Cortex of kidney (tissue), 1 donor: Measurements from ENCODE around the gene MSL3B.

Experiments
- DNase-seq: peaks from one replicate; lab custom pipeline; 2025; lab: John Stamatoyannopoulos, UW

The MSL3B gene

DNA sequence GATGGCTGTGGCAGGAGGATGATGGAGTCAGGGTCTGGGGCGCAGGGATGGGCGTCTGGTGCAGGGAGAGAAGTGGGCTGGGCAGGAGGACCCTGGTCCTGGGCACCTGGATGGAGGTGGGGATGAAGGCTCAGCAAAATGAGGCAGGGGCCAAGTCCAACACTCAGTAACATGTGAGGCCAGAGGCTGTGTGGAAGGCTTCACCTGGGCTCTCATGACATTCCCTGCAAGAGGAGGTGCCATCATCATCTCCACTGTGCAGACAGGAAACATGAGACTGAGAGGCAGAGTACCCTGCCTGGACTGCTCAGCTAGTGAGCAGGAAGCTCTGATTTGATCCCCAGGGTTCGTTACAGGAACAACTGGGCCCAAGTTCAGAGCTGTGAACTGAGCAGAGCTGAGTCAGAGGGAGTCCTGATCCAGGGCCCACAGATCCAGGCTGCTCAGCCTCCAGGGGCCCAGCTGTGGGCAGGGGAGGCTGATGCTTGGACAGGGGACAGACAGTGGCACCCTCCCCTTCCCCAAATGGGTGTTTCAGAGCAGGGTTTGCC is 50.8 kb downstream of the MSL3B start:
- no peak for DNase-seq

DNA sequence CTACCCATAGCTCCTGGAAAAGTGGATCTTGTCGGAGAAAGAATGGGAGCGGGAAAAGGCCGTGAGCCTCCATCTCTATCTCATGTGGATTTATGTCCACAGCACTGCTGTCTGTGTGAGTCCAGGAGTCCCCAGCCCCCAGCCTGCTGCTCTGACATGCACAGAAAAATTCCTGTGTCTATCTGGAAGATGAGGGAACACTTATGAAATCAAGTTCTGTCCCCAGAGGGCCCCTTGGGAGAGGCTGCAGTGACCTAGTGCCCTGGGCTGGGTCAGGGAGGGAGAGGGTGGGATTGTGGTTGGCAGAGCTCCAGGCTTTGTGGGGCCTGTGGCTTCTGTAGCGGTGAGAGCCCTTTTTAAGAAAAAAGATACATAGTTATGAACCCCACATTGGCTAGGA is 51.4 kb downstream of the MSL3B start:
- no peak for DNase-seq

DNA sequence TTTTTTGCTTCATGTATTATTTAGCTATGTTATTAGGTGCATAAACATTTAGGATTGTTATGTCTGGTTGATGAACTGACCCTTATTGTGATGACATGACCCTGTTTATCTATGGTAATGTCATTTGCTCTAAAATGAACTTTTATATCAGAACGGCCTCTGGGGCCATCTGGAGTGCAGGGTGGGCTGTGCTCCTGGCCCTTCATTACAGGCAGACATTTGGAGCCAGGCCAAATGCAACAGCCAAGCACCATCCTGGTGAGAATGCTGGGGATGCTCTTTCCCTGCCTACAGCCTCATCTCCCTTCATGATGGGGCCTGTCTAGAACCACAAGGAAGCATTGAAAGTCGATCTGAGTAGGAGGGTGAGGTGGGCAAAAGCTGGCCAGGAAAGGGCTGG is 51.9 kb downstream of the MSL3B start:
- DNase-seq = no peak

DNA sequence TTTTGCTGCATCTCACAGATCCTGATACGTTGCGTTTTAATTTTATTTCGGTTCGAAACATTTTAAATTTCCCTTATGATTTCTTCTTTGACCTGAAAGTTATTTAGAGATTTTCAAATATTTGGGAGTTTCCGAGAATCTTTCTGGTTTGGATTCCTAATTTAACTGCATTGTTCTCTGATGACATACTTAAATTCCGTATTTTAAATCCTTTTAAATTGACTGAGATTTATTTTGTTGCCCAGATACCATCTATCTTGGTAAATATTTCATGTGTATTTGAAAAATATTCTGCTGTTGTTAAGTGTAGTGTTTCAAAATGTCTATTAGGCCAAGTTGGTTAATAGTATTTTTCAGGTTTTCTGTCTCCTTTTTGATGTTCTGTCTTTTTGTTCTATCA is 52.3 kb downstream of the MSL3B start:
- no peak for DNase-seq
